HEK293 (cell line): ENCODE measurements around the gene FOXRED2.

Experiments
- CTCF ChIA-PET: fragments of 350-600 bp; formaldehyde crosslinking; extraction: SDS; loops from one replicate; lab custom pipeline; 2021; ENCODE audit warnings: antibody characterized with exemption; lab: Yijun Ruan, JAX
- POLR2A ChIA-PET: fragments of 300-600 bp; formaldehyde crosslinking; extraction: SDS; loops from one replicate; lab custom pipeline; 2020; ENCODE audit warnings: antibody characterized with exemption, inconsistent platforms; lab: Yijun Ruan, JAX
- H3K27ac ChIP-seq: fragments of 200-500 bp; sonication (Bioruptor generic); 2 replicates; pipeline ENCODE4 v1.5.1; 2014; ENCODE audit warnings: low read depth, low read length, control low read depth, inconsistent platforms; ENCODE audit errors: extremely low read depth
- H3K36me3 ChIP-seq, 2 experiments: fragments of 200-500 bp in 1 of 2; sonication (Bioruptor generic) in 1 of 2; 1 replicate in 1 of 2; 2 replicates in 1 of 2; pipeline ENCODE4 v1.5.1; 2014 to 2017; ENCODE audit warnings: inconsistent platforms in 2 of 2, low read length in 2 of 2; ENCODE audit not compliant: control insufficient read depth in 2 of 2, insufficient read depth in 1 of 2
- H3K4me1 ChIP-seq: fragments of 200-500 bp; sonication (Bioruptor generic); 2 replicates; pipeline ENCODE4 v1.5.1; 2014; ENCODE audit warnings: mild to moderate bottlenecking, low read length, inconsistent platforms; ENCODE audit not compliant: control insufficient read depth, insufficient read depth
- H3K4me3 ChIP-seq: 2 replicates; pipeline ENCODE4 v1.5.1; 2011; ENCODE audit warnings: low read depth, mild to moderate bottlenecking, control low read depth, low read length, moderate library complexity
- H3K9me3 ChIP-seq: fragments of 200-500 bp; sonication (Bioruptor generic); 2 replicates; pipeline ENCODE4 v1.5.1; 2014; ENCODE audit warnings: low read depth, low read length, inconsistent platforms; ENCODE audit not compliant: control insufficient read depth, insufficient read depth
- EGR2 ChIP-seq: fragments of 450-650 bp; formaldehyde crosslinking; IDR thresholded peaks from 2 replicates; pipeline ENCODE4 v1.5.1; 2016; ENCODE audit warnings: low read depth, missing biosample characterization, missing genetic modification characterization
- MYNN ChIP-seq: fragments of 450-650 bp; formaldehyde crosslinking; IDR thresholded peaks from 2 replicates; pipeline ENCODE4 v1.5.1; 2016; ENCODE audit warnings: missing biosample characterization, missing genetic modification characterization, borderline replicate concordance
- SCRT1 ChIP-seq: fragments of 450-650 bp; formaldehyde crosslinking; IDR thresholded peaks from 2 replicates; pipeline ENCODE4 v1.5.1; 2016; ENCODE audit warnings: missing biosample characterization, missing genetic modification characterization, borderline replicate concordance
- SP7 ChIP-seq: fragments of 450-650 bp; formaldehyde crosslinking; IDR thresholded peaks from 2 replicates; pipeline ENCODE4 v1.5.1; 2016; ENCODE audit warnings: missing biosample characterization, missing genetic modification characterization
- ZFHX2 ChIP-seq: fragments of 450-650 bp; formaldehyde crosslinking; conservative IDR thresholded peaks from 2 replicates; pipeline ENCODE4 v1.5.1; 2016; ENCODE audit warnings: missing biosample characterization, missing genetic modification characterization
- ZNF211 ChIP-seq: fragments of 450-650 bp; formaldehyde crosslinking; IDR thresholded peaks from 2 replicates; pipeline ENCODE4 v1.5.1; 2016; ENCODE audit warnings: low read depth, missing biosample characterization, missing genetic modification characterization
- ZNF214 ChIP-seq: fragments of 450-650 bp; formaldehyde crosslinking; IDR thresholded peaks from 2 replicates; pipeline ENCODE4 v1.5.1; 2017; ENCODE audit warnings: missing biosample characterization, mild to moderate bottlenecking, missing genetic modification characterization, borderline replicate concordance
- ZNF426 ChIP-seq: fragments of 450-650 bp; formaldehyde crosslinking; IDR thresholded peaks from 2 replicates; pipeline ENCODE4 v1.5.1; 2017; ENCODE audit warnings: missing biosample characterization, missing genetic modification characterization, mild to moderate bottlenecking, inconsistent platforms, moderate library complexity
- ZNF529 ChIP-seq: fragments of 450-650 bp; formaldehyde crosslinking; IDR thresholded peaks from 2 replicates; pipeline ENCODE4 v1.5.1; 2017; ENCODE audit warnings: missing genetic modification characterization, missing biosample characterization; ENCODE audit not compliant: insufficient replicate concordance
- ZNF548 ChIP-seq: fragments of 450-650 bp; formaldehyde crosslinking; IDR thresholded peaks from 2 replicates; pipeline ENCODE4 v1.5.1; 2016; ENCODE audit warnings: missing biosample characterization, missing genetic modification characterization
- ZNF629 ChIP-seq: fragments of 450-650 bp; formaldehyde crosslinking; IDR thresholded peaks from 2 replicates; pipeline ENCODE4 v1.5.1; 2017; ENCODE audit warnings: missing biosample characterization, missing genetic modification characterization
- ZNF747 ChIP-seq: fragments of 450-650 bp; formaldehyde crosslinking; IDR thresholded peaks from 2 replicates; pipeline ENCODE4 v1.5.1; 2016; ENCODE audit warnings: missing biosample characterization, missing genetic modification characterization
- ZNF830 ChIP-seq: fragments of 450-650 bp; IDR thresholded peaks from 2 replicates; pipeline ENCODE4 v1.5.0; 2018; ENCODE audit warnings: missing biosample characterization, missing genetic modification characterization, low read depth, mild to moderate bottlenecking, moderate library complexity
- ZNF837 ChIP-seq: fragments of 450-650 bp; formaldehyde crosslinking; IDR thresholded peaks from 2 replicates; pipeline ENCODE4 v1.5.1; 2016; ENCODE audit warnings: missing biosample characterization, missing genetic modification characterization
- ZXDB ChIP-seq: fragments of 450-650 bp; formaldehyde crosslinking; IDR thresholded peaks from 2 replicates; pipeline ENCODE4 v1.5.1; 2016; ENCODE audit warnings: missing biosample characterization, missing genetic modification characterization
- TF ChIP-seq, protein P1 (sequence below): fragments of 450-650 bp; formaldehyde crosslinking; IDR thresholded peaks from 2 replicates; pipeline ENCODE4 v1.5.1; 2016; ENCODE audit warnings: missing biosample characterization, missing genetic modification characterization
- TF ChIP-seq, protein P2 (sequence below): fragments of 450-650 bp; IDR thresholded peaks from 2 replicates; pipeline ENCODE4 v1.5.1; 2018; ENCODE audit warnings: missing biosample characterization, missing genetic modification characterization
- TF ChIP-seq, protein P3 (sequence below): fragments of 450-650 bp; formaldehyde crosslinking; IDR thresholded peaks from 2 replicates; pipeline ENCODE4 v1.5.1; 2016; ENCODE audit warnings: missing biosample characterization, missing genetic modification characterization

The FOXRED2 gene

DNA sequence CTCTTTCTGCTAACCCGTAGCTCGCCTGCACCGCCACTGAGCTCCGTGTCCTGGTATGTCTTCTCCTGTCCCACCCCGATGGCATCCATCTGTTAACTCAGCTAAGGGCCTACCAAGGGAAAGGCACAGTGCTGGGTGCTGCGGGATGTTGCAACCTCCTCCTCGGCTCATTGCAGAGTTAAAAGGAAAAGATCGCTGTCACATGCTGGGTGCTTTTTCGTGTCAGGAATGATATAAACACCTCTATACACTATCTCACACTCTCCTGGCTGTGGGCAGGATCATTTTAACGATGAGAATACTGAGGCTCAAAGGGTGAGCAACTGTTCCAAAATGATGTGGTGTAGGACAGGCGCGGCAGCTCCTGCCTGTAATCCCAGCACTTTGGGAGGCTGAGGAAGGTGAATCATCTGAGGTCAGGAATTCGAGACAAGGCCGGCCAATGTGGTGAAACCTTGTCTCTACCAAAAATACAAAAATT lies 35.5 kb downstream of the FOXRED2 start (continued):
- TF ChIP-seq, protein P1, sequence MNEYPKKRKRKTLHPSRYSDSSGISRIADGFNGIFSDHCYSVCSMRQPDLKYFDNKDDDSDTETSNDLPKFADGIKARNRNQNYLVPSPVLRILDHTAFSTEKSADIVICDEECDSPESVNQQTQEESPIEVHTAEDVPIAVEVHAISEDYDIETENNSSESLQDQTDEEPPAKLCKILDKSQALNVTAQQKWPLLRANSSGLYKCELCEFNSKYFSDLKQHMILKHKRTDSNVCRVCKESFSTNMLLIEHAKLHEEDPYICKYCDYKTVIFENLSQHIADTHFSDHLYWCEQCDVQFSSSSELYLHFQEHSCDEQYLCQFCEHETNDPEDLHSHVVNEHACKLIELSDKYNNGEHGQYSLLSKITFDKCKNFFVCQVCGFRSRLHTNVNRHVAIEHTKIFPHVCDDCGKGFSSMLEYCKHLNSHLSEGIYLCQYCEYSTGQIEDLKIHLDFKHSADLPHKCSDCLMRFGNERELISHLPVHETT (tag by site-specific recombination), result no peak
- TF ChIP-seq ZNF426 (tag by site-specific recombination) (no peak), ZNF214 (tag by site-specific recombination) (no peak), EGR2 (tag by site-specific recombination) (no peak), ZNF548 (tag by site-specific recombination) (no peak), ZXDB (tag by site-specific recombination) (no peak), MYNN (tag by site-specific recombination) (no peak), SCRT1 (tag by site-specific recombination) (no peak), ZNF629 (no peak), ZNF211 (tag by site-specific recombination) (no peak)
- TF ChIP-seq, protein P2, sequence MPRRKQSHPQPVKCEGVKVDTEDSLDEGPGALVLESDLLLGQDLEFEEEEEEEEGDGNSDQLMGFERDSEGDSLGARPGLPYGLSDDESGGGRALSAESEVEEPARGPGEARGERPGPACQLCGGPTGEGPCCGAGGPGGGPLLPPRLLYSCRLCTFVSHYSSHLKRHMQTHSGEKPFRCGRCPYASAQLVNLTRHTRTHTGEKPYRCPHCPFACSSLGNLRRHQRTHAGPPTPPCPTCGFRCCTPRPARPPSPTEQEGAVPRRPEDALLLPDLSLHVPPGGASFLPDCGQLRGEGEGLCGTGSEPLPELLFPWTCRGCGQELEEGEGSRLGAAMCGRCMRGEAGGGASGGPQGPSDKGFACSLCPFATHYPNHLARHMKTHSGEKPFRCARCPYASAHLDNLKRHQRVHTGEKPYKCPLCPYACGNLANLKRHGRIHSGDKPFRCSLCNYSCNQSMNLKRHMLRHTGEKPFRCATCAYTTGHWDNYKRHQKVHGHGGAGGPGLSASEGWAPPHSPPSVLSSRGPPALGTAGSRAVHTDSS (tag by site-specific recombination), result no peak

DNA sequence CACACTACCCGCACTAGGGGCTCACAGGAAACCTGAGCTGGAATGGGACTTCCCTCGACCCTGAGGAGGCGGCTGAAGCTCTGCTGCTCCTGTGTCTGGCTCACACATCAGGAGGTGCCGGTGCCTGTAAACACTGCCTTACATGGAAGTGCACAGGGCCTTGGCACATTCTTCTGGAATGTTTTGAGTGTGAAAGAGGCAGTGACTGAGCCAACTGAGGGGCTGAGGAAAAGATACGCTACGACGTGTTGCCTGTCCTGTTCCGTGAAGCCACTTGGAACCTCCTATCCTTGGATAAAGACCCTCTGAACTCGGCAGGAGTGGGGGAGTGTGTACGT lies 35.9 kb downstream of the FOXRED2 start:
- Histone ChIP-seq H3K36me3 (peaks cover 29 to 82% of the 10 kb centered on the region in 2 experiments), H3K4me1 (peaks cover 10% of the 10 kb centered on the region), H3K9me3 (no peaks in the 10 kb centered on the region), H3K4me3 (no peak overlapping the region), H3K27ac (no peak overlapping the region)
- ChIA-PET POLR2A (interaction anchor here (1.1 to 1.9 kb wide), 9 partner anchors 11 to 183 kb away, joined by 3 to 13 read pairs (median 5); partner anchors contain the start of gene MYH9), CTCF (interaction anchor here (0.6 to 7.3 kb wide), 41 partner anchors 9 to 1605 kb away, joined by 3 to 132 read pairs (median 6); partner anchors contain the start of genes APOL2 and MYH9)
- no peak for TF ChIP-seq ZNF529
- no peak for TF ChIP-seq ZFHX2 (tag by site-specific recombination)
- TF ChIP-seq, protein P3, sequence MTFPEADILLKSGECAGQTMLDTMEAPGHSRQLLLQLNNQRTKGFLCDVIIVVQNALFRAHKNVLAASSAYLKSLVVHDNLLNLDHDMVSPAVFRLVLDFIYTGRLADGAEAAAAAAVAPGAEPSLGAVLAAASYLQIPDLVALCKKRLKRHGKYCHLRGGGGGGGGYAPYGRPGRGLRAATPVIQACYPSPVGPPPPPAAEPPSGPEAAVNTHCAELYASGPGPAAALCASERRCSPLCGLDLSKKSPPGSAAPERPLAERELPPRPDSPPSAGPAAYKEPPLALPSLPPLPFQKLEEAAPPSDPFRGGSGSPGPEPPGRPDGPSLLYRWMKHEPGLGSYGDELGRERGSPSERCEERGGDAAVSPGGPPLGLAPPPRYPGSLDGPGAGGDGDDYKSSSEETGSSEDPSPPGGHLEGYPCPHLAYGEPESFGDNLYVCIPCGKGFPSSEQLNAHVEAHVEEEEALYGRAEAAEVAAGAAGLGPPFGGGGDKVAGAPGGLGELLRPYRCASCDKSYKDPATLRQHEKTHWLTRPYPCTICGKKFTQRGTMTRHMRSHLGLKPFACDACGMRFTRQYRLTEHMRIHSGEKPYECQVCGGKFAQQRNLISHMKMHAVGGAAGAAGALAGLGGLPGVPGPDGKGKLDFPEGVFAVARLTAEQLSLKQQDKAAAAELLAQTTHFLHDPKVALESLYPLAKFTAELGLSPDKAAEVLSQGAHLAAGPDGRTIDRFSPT (tag by site-specific recombination), result no peak
- no peak for TF ChIP-seq ZNF548 (tag by site-specific recombination)
- no peak for TF ChIP-seq ZNF747 (tag by site-specific recombination)
- TF ChIP-seq SP7, result no peak
- no peak for TF ChIP-seq ZNF837 (tag by site-specific recombination)
- no peak for TF ChIP-seq ZNF830 (tag by site-specific recombination)
